Activated CD4-positive, alpha-beta memory T cell treated with anti-CD3 and anti-CD28 coated beads, Interleukin-2, amount 10 ng/mL, durations not matched to agents 7 days and 5 days (primary cell): ENCODE measurements around the gene PKHD1. TPM values are rescaled to one million over a fixed set of nuclear protein-coding genes. Genes with fewer than 3 reads are reported as not detected.

Experiments used
- CTCF ChIA-PET: fragments of 350-600 bp; sonication (Branson Sonifier 250); formaldehyde crosslinking; loops from one replicate; lab custom pipeline; 2021; ENCODE audit warnings: antibody characterized with exemption, inconsistent platforms; lab: Charles Lee
- POLR2A ChIA-PET: fragments of 350-600 bp; sonication (Branson Sonifier 250); formaldehyde crosslinking; loops from one replicate; lab custom pipeline; 2021; ENCODE audit warnings: antibody characterized with exemption; lab: Charles Lee
- DNase-seq: peaks from one replicate; pipeline ENCODE4 v3.0.0-alpha.2; 2020
- H3K27ac Mint-ChIP-seq: one replicate; pipeline ENCODE4 v1.8.0; 2021; ENCODE audit warnings: mild to moderate bottlenecking, mixed read lengths
- H3K27me3 Mint-ChIP-seq: one replicate; pipeline ENCODE4 v1.8.0; 2021; ENCODE audit warnings: mixed read lengths
- H3K36me3 Mint-ChIP-seq: one replicate; pipeline ENCODE4 v1.8.0; 2021; ENCODE audit warnings: low read depth, mixed read lengths
- H3K4me1 Mint-ChIP-seq: one replicate; pipeline ENCODE4 v1.8.0; 2021; ENCODE audit warnings: mixed read lengths
- H3K4me3 Mint-ChIP-seq: one replicate; pipeline ENCODE4 v1.8.0; 2021; ENCODE audit warnings: mild to moderate bottlenecking, mixed read lengths
- H3K9me3 Mint-ChIP-seq: one replicate; pipeline ENCODE4 v1.8.0; 2021; ENCODE audit warnings: mixed read lengths
- total RNA-seq, 2 experiments: library from RNA; stranded (reverse); gene quantifications; one replicate each; pipeline ENCODE4 v1.2.3, GENCODE V29; 2021

PKHD1 gene
- total RNA-seq, 2 experiments from 2014 or later = not detected

- ChIA-PET CTCF (no interaction called here), POLR2A (no interaction called here)
- H3K27me3 Mint-ChIP-seq = peaks cover 8% of the 10 kb centered on the region
- no peaks in the 10 kb centered on the region for H3K9me3 Mint-ChIP-seq
- no peak overlapping the region for H3K4me3 Mint-ChIP-seq
- DNase-seq = no peak
- H3K36me3 Mint-ChIP-seq = no peaks in the 10 kb centered on the region
- H3K27ac Mint-ChIP-seq = no peak overlapping the region
- no peaks in the 10 kb centered on the region for H3K4me1 Mint-ChIP-seq
These were observed 172.3 kb downstream of the PKHD1 start for GRCh38 chr6:51915098-51915497.

GRCh38 chr6:51913265-51913664 lies 174.1 kb downstream of the PKHD1 start:
- peaks cover 8% of the 10 kb centered on the region for H3K27me3 Mint-ChIP-seq
- H3K9me3 Mint-ChIP-seq = no peaks in the 10 kb centered on the region
- H3K4me1 Mint-ChIP-seq = no peaks in the 10 kb centered on the region
- H3K4me3 Mint-ChIP-seq = no peak overlapping the region
- ChIA-PET CTCF (no interaction called here), POLR2A (no interaction called here)
- H3K27ac Mint-ChIP-seq = no peak overlapping the region
- no peaks in the 10 kb centered on the region for H3K36me3 Mint-ChIP-seq
- no peak for DNase-seq

- no peaks in the 10 kb centered on the region for H3K9me3 Mint-ChIP-seq
- no peak overlapping the region for H3K4me3 Mint-ChIP-seq
- no peak overlapping the region for H3K27ac Mint-ChIP-seq
- H3K27me3 Mint-ChIP-seq = peaks cover 8% of the 10 kb centered on the region
- CTCF ChIA-PET = no interaction called here
- H3K4me1 Mint-ChIP-seq = no peaks in the 10 kb centered on the region
- H3K36me3 Mint-ChIP-seq = no peaks in the 10 kb centered on the region
- no peak for DNase-seq
- POLR2A ChIA-PET = no interaction called here
These were observed 176.6 kb downstream of the PKHD1 start for GRCh38 chr6:51910851-51911250.

- no peak for DNase-seq
- Mint-ChIP-seq H3K27me3 (peaks cover 2% of the 10 kb centered on the region), H3K4me1 (no peaks in the 10 kb centered on the region), H3K27ac (no peak overlapping the region), H3K4me3 (no peak overlapping the region), H3K36me3 (no peaks in the 10 kb centered on the region), H3K9me3 (no peaks in the 10 kb centered on the region)
- POLR2A ChIA-PET = no interaction called here
- CTCF ChIA-PET = no interaction called here
These were observed 179.2 kb downstream of the PKHD1 start for GRCh38 chr6:51908243-51908642.

- H3K9me3 Mint-ChIP-seq = no peaks in the 10 kb centered on the region
- ChIA-PET CTCF (interaction anchor here (1.3 kb wide), 1 partner anchor 29 kb away, joined by 3 read pairs; no protein-coding TSS in a partner anchor), POLR2A (no interaction called here)
- H3K27me3 Mint-ChIP-seq = no peaks in the 10 kb centered on the region
- no peak overlapping the region for H3K27ac Mint-ChIP-seq
- H3K4me3 Mint-ChIP-seq = no peak overlapping the region
- no peaks in the 10 kb centered on the region for H3K4me1 Mint-ChIP-seq
- DNase-seq = no peak
- H3K36me3 Mint-ChIP-seq = no peaks in the 10 kb centered on the region
These were observed 185.3 kb downstream of the PKHD1 start for GRCh38 chr6:51901766-51902764.

GRCh38 chr6:51893366-51893765 lies 194.0 kb downstream of the PKHD1 start:
- ChIA-PET POLR2A (no interaction called here), CTCF (no interaction called here)
- Mint-ChIP-seq H3K4me1 (no peaks in the 10 kb centered on the region), H3K4me3 (no peak overlapping the region), H3K27ac (no peak overlapping the region), H3K27me3 (no peaks in the 10 kb centered on the region), H3K9me3 (no peaks in the 10 kb centered on the region), H3K36me3 (no peaks in the 10 kb centered on the region)
- DNase-seq = no peak

GRCh38 chr6:51892750-51893149 lies 194.7 kb downstream of the PKHD1 start:
- ChIA-PET CTCF (no interaction called here), POLR2A (no interaction called here)
- DNase-seq = no peak
- H3K27me3 Mint-ChIP-seq = no peaks in the 10 kb centered on the region
- H3K9me3 Mint-ChIP-seq = no peaks in the 10 kb centered on the region
- H3K4me3 Mint-ChIP-seq = no peak overlapping the region
- no peaks in the 10 kb centered on the region for H3K4me1 Mint-ChIP-seq
- no peak overlapping the region for H3K27ac Mint-ChIP-seq
- H3K36me3 Mint-ChIP-seq = no peaks in the 10 kb centered on the region

GRCh38 chr6:51892339-51892738 lies 195.1 kb downstream of the PKHD1 start:
- H3K4me3 Mint-ChIP-seq = no peak overlapping the region
- no peaks in the 10 kb centered on the region for H3K4me1 Mint-ChIP-seq
- H3K36me3 Mint-ChIP-seq = no peaks in the 10 kb centered on the region
- no peaks in the 10 kb centered on the region for H3K27me3 Mint-ChIP-seq
- no peaks in the 10 kb centered on the region for H3K9me3 Mint-ChIP-seq
- H3K27ac Mint-ChIP-seq = no peak overlapping the region
- POLR2A ChIA-PET = no interaction called here
- CTCF ChIA-PET = no interaction called here
- no peak for DNase-seq

- no peaks in the 10 kb centered on the region for H3K9me3 Mint-ChIP-seq
- H3K27ac Mint-ChIP-seq = no peak overlapping the region
- H3K36me3 Mint-ChIP-seq = no peaks in the 10 kb centered on the region
- CTCF ChIA-PET = interaction anchor here (0.5 kb wide), 1 partner anchor 372 kb away, joined by 3 read pairs; no protein-coding TSS in a partner anchor
- H3K4me3 Mint-ChIP-seq = no peak overlapping the region
- H3K27me3 Mint-ChIP-seq = no peaks in the 10 kb centered on the region
- POLR2A ChIA-PET = no interaction called here
- no peaks in the 10 kb centered on the region for H3K4me1 Mint-ChIP-seq
- no peak for DNase-seq
These were observed 195.6 kb downstream of the PKHD1 start for GRCh38 chr6:51891784-51892183.

- Mint-ChIP-seq H3K9me3 (no peaks in the 10 kb centered on the region), H3K4me3 (no peak overlapping the region), H3K27ac (no peak overlapping the region), H3K4me1 (no peaks in the 10 kb centered on the region), H3K36me3 (no peaks in the 10 kb centered on the region), H3K27me3 (no peaks in the 10 kb centered on the region)
- ChIA-PET POLR2A (no interaction called here), CTCF (no interaction called here)
- no peak for DNase-seq
These were observed 199.6 kb downstream of the PKHD1 start for GRCh38 chr6:51887859-51888258.

- no peaks in the 10 kb centered on the region for H3K4me1 Mint-ChIP-seq
- no peaks in the 10 kb centered on the region for H3K9me3 Mint-ChIP-seq
- ChIA-PET POLR2A (no interaction called here), CTCF (no interaction called here)
- no peak for DNase-seq
- H3K4me3 Mint-ChIP-seq = no peak overlapping the region
- H3K27ac Mint-ChIP-seq = no peak overlapping the region
- no peaks in the 10 kb centered on the region for H3K36me3 Mint-ChIP-seq
- no peaks in the 10 kb centered on the region for H3K27me3 Mint-ChIP-seq
These were observed 201.5 kb downstream of the PKHD1 start for GRCh38 chr6:51885957-51886356.

- ChIA-PET POLR2A (no interaction called here), CTCF (no interaction called here)
- Mint-ChIP-seq H3K4me3 (no peak overlapping the region), H3K27me3 (peaks cover 4% of the 10 kb centered on the region), H3K36me3 (no peaks in the 10 kb centered on the region), H3K27ac (no peak overlapping the region), H3K4me1 (no peaks in the 10 kb centered on the region), H3K9me3 (no peaks in the 10 kb centered on the region)
- DNase-seq = no peak
These were observed 218.6 kb downstream of the PKHD1 start for GRCh38 chr6:51868591-51869355.

- no peaks in the 10 kb centered on the region for H3K4me1 Mint-ChIP-seq
- H3K9me3 Mint-ChIP-seq = no peaks in the 10 kb centered on the region
- ChIA-PET POLR2A (no interaction called here), CTCF (no interaction called here)
- H3K27me3 Mint-ChIP-seq = peaks cover 4% of the 10 kb centered on the region
- no peak for DNase-seq
- H3K4me3 Mint-ChIP-seq = no peak overlapping the region
- no peaks in the 10 kb centered on the region for H3K36me3 Mint-ChIP-seq
- no peak overlapping the region for H3K27ac Mint-ChIP-seq
These were observed 220.5 kb downstream of the PKHD1 start for GRCh38 chr6:51866867-51867266.
